ENCODE measurements around the gene SLC12A5.

- TF ChIP-seq CTCF (conservative IDR thresholded peaks at IDR 0.05) (no peak), ZFX (IDR thresholded peaks at IDR 0.05) (no peak)
These were observed 19.2 kb upstream of the SLC12A5 start for GRCh38 chr20:46009816-46010215.

Data from C4-2B (cell line).